CD4-positive, alpha-beta T cell treated with Interleukin-1 beta for 1 hour (primary cell): ENCODE results near the gene MYLK2.
"Not testable (repeated sequence)": the region's sequence is repeated elsewhere in the genome, so short reads cannot be mapped to it uniquely, and the experiment has no call there.

ENCODE experiments used
- DNase-seq, 2 donors: peaks; one replicate each; pipeline ENCODE4 v3.0.0-alpha.2; 2020 to 2022

MYLK2 gene

DNA sequence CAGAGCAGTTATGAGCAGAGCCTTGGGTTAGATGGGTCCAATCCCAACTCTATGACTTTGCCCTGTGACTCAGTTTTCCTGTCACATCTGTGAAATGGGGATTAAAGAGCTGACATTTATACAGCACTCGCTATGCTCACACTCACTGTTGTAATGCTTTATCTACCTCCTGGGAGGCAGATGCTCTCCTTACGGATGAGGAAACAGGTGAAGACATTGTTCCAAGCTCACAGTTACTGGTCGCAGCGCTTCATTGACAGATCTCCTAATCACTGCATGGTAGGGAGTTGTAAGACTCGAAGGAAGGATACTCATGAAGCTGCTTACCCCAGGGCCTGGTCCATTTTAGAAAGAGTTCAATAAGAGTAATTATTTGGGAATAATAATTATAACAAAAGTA lies 2.9 kb upstream of the MYLK2 start:
- DNase-seq, result no peak

DNA sequence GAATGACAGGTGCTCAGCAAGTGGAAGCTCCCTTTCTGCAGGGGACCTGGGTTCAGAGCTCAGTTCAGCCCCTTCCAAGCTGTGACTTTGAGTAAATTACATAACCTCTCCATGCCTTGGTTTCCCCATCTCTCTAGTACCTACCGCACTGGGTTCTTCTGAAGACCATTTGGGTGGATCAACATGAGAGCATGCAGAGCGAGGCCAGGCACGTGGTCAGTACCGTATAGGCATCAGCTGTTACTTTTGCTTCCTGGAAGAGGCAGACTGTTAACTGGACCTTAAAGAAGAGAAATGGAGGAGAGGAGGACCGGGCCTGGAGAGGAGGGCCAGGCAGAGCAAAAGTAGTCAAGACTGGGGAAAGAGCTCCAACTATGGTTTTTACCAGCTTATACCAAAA lies 1.7 kb upstream of the MYLK2 start:
- DNase-seq, result no peak

DNA sequence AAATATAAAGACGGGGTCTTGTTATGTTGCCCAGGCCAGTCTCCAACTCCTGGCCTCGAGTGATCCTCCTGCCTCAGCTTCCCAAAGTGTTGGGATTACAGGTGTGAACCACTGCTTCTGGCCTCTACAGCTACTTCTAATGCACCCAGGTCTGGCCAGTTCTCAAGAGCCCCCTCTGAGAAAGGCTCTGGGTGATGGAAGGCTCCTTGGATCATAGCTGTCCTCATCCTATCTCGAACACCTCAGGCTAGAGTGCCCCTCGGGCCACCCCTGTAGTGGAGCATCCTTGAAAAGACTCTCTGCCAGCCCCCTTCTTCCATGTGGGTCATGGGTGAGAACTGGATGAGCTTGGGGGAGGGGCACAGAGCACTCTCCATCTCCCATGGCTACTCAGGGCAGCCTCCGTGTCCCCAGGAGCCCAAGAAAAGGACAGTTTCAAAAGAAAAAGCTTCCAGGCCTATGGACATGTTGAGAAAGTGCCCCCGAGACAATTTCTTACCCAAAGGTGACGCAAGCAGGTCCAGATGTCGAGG lies 714 bp upstream of the MYLK2 start:
- DNase-seq, result no peak

DNA sequence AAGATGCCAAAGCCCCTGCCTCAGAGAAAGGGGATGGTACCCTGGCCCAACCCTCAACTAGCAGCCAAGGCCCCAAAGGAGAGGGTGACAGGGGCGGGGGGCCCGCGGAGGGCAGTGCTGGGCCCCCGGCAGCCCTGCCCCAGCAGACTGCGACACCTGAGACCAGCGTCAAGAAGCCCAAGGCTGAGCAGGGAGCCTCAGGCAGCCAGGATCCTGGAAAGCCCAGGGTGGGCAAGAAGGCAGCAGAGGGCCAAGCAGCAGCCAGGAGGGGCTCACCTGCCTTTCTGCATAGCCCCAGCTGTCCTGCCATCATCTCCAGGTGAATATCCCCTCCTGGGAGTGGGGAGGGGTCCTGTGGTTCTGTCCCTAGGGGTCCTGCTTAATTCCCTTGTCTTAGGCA lies 1.1 kb downstream of the MYLK2 start:
- DNase-seq, result no peak

DNA sequence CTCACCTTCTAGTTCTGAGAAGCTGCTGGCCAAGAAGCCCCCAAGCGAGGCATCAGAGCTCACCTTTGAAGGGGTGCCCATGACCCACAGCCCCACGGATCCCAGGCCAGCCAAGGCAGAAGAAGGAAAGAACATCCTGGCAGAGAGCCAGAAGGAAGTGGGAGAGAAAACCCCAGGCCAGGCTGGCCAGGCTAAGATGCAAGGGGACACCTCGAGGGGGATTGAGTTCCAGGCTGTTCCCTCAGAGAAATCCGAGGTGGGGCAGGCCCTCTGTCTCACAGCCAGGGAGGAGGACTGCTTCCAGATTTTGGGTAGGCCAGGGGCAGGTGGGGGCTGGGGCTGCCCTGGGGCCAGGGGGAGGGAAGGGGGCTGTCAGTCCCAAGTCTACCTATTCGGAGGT lies 2.3 kb downstream of the MYLK2 start:
- no peak for DNase-seq

- DNase-seq, result peak; percentile 68 to 70
Measured at GRCh38 chr20:31822421-31823330, 3.5 kb downstream of the MYLK2 start.

GRCh38 chr20:31823360-31824124 lies 4.4 kb downstream of the MYLK2 start:
- DNase-seq, result no peak

GRCh38 chr20:31824125-31824485 lies 4.9 kb downstream of the MYLK2 start:
- no peak for DNase-seq

DNA sequence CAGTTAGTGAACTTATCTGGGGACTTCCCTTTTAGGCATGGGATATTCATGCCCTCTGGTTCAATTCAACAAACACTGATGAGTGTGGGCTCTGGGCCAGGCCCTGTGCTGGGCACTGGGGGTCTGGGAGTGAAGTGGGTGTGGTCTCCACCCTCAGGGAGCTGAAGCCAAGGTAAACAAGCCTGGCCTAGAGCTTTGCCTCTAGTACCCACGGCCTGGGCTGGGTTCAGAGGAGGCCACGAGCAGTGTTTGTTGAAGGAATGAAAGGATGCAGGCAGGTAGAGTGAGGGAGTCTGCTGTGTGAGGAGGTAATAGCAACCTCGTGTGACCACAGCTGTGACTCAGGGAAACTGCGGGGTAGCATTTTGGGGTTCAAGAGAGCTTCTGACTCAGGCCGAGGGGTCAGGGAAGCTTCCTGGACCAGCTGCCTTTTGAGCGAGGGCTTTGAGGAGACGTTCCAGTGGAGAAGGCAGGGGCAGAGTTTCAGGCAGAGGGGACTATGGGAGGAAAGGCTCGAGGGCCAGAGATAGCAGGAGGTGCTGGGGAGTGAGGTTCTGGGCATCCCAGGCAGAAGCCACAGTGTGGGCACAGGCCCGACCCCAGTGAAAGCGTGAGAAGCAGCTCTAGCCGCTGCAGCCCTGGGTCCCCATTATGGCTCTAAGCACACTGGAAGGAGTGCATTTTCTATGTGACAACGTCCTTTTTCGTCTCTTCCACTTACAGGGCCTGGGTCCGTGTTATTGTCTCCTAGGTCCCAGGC lies 5.6 kb downstream of the MYLK2 start:
- no peak for DNase-seq

- no peak for DNase-seq
Measured at GRCh38 chr20:31826074-31826473, 6.9 kb downstream of the MYLK2 start.

GRCh38 chr20:31827059-31827458 lies 7.9 kb downstream of the MYLK2 start:
- DNase-seq, result no peak

DNA sequence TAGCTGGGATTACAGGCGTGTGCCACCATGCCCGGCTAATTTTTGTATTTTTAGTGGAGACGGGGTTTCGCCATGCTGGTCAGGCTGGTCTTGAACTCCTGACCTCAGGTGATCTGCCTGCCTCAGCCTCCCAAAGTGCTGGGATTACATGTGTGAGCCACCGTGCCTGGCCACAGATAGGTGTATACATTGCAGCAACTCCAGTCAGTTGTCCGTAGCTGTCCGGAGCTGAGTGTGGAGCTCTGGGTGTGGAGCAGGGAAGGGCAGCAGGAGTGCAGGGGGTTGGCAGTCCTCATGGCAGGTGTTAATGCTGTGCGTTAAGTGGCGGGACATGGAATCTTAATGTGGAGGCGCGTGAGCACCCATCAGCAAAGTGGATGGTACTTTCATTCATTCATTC lies 8.9 kb downstream of the MYLK2 start:
- DNase-seq, result not testable (repeated sequence)

DNA sequence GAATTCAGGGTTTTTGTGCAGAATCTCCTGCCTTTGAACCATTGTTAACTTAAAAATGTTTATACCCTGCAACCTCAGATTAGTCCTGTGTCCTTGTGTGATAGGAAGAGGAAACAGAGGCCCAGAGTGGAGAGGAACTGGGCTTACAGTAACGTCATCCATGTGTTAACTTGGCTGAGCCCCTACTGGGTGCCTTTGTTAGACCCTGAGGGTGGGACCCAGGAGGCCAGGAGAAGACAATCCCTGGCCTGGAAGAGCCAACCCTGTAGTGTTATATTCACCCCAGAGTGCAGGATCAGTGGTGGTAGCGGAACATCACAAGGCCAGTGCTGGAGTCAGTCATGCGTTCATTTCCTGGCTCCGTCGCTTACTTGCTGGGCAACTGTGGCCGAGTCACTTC lies 10.6 kb downstream of the MYLK2 start:
- no peak for DNase-seq

DNA sequence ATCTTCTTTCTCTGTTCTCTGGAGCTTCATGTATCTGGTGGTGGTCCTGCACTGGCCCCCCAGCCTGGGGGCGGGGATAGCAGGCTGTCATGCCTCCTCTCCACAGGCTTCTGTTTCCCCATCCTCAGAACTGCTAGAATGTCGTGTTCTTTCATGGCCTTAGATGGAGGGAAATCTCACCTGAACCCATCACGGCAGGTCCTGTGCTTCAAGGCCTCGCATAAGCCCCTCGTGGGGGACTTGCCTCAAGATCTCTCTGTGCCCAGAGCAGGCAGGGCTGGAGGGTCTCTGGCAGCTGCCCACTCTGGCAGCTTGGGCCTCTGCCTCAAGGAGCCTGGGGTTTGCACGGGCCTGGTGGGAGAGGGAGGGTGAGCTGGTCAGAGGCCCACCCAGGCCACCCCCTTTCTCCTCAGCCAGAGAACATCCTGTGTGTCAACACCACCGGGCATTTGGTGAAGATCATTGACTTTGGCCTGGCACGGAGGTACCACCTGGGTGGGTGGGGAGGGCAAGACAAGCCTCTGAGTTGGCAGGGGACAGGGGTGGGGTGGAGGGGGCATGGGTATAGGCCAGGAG lies 11.3 kb downstream of the MYLK2 start:
- DNase-seq, result no peak

DNA sequence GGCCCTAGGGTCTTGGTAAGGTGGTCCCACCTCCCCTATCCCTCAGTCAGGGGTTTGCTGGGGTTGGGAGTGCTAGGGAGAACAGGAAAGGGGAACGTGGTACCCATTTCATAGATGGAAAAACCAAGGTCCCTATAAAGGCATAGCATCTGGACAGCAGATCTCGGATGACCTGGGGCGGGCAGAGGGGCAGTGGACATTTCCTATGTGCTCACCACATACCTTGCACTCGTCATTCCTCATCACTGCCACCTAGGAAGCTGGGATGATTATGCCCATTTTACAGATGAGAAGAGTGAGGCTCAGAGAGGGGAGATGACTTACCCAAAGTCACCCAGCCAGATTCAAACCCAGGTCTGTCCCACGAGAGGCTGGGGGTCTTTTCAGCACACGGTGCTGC lies 12.1 kb downstream of the MYLK2 start:
- DNase-seq, result no peak

- no peak for DNase-seq
Measured at GRCh38 chr20:31831771-31832306, 12.7 kb downstream of the MYLK2 start.

DNA sequence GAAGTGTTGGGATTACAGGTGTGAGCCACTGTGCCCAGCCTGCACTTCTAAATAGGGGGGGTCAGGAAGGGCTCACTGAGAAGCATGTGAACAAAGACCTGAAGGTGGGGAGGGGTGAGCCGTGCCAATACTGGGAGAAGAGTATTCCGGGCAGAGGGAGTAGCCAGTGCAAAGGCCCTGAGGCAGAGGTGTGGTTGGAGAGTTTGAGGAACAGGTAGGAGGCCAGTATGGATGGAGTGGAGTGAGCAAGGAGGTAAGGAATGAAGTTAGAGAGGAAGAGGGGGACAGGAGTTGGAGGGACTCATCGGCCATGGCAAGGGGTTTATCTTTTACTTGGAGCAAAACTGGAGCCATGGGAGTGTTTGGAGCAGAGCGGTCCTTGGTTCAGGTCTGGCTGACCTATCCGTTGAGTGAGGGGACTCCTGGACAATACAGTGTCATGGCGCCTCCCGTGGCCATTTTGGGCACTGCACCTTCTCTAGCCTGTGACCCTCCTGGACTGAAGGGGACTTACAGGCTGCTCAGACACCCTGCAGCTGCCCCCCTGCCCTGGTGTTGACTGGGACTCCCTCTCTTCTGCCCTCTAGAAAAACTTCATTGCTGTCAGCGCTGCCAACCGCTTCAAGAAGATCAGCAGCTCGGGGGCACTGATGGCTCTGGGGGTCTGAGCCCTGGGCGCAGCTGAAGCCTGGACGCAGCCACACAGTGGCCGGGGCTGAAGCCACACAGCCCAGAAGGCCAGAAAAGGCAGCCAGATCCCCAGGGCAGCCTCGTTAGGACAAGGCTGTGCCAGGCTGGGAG lies 14.2 kb downstream of the MYLK2 start:
- DNase-seq, result peak; percentile 44 to 49

DNA sequence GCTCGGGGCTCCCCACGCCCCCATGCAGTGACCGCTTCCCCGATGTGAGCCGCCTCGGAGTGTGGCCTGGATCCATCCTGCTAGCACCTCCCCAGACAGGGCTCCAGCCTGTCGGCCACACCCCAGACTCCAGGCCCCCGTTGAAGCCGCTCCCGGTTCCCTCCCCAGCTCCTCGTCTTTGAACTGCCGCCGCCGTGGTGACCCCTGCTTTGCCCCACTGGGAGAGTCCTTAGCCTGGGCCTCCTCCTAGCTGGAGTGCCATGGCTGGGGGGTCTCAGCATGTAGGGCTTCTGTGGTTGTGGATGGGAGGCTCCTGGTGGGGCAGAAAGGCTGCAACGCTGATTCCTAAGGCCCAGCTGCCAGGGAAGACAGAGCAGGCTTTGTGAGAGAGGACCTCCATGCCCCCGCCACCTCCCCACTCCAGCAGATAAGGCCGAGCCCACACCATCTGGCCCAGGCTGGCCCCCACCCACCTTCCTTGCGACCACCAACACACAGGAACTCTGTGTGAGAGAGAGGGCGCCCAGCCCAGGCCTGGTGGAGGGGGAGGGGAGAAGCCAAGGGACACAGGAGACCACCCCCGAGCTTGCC lies 14.9 kb downstream of the MYLK2 start:
- no peak for DNase-seq

GRCh38 chr20:31835554-31835953 lies 16.4 kb downstream of the MYLK2 start:
- no peak for DNase-seq

DNA sequence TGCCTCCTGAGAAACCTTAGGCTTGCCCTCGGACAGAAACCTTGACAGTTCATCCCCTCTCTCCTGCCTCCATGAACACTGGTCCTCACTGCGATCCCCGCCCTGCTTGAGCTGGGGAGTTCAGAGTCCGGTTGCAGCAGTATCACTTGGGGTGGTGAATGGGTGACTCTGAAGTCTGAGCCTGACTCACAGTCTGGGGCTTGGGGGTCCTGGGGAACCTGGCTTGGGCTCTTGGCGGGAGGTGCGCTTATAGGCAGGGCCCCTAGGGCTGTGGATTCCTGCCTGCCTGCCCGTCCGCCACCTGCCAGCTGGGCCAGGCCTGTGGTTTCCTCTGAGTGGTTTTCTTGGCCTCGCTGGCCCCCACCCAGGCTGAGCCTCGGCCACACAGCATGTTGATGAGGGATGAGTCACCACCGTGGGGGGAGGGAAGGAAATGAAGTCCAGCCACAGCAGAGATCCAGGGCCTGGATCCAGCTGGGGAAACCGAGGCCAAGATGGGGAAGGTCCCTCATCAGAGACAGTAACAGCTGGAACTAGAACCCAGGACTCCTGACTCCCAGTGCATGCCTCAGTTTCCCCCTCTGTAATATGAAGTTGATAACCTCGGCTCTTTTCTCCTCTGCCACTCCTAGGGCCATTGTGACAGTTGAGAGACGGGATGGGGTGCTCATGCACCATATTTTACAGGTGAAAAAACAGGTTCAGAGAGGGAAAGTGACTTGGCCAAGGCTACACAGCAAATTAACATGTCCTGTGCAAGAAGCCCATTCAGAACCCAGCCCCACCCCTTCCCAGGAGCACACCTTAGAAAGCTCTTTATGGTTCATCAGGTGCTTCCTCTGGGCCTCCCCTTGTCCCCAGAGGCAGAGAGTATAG lies 17.1 kb downstream of the MYLK2 start:
- DNase-seq, result peak; percentile 31 to 66
